Measurements from ENCODE around the gene TMEM154. TPM values are rescaled to one million over a fixed set of nuclear protein-coding genes. Genes with fewer than 3 reads are reported as not detected.

Gene TMEM154
- total RNA-seq, 4 donors from 2014 or later: 1.8 to 5.4 (median 3.9) TPM

DNA sequence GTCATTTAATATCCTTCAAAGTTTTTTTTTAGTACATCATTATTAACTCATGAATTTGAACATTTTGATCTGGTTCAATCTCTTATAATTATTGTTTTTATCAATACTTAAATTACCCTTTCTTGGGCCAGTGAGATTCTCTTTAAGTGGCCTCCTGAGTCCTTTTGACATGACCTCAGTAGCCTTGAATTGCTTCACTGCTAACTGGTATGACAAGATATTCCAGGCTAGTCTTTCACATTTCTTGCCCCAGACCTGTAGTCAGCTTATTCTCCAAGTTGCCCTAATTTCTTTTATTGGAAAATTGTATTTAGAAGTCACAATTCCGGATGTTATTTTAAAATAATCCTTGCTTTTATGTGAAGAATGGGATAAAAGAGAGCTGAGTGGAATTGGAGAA, 108.5 kb downstream of the TMEM154 start:
- Histone ChIP-seq H3K27ac (no peak overlapping the region), H3K4me1 (peaks cover 0 to 13% (median 0%) of the 10 kb centered on the region in 4 donors), H3K4me3 (no peak overlapping the region), H3K9me3 (no peaks in the 10 kb centered on the region), H3K36me3 (no peaks in the 10 kb centered on the region), H3K27me3 (no peaks in the 10 kb centered on the region)
- 80 to 83% methylated on average over 1 of the region's 1 CpG for WGBS, 2 donors (ENCODE audit: low coverage in 1 of 2)
- TF ChIP-seq POLR2AphosphoS5 (IDR thresholded peaks at IDR 0.05): no peak
- no peak for DNase-seq
- in situ Hi-C loops (cut with MboI; ENCODE audit: low pct_ligation_motif_present in 1 of 4, low pct_unique_long_range_greater_than_20kb in 1 of 4, low sequenced_read_pairs in 3 of 4) (no loop called here), intact Hi-C loops (cut with DNase I; ENCODE audit: low total_unique reads) (no loop called here)

Other genes with a start within 250 kb of the TMEM154 start
- 100 to 1,000 TPM in 1 of 4 donors, 10 to 100 TPM in 3; 11.6 to 125 (median 49.5) TPM for gene FBXW7, start 143.9 kb downstream of the TMEM154 start, total RNA-seq
- under 1 TPM in 3 of 4 donors, not detected in 1; 0.14 to 0.95 (median 0.75) TPM for gene TIGD4, start 99.7 kb upstream of the TMEM154 start, total RNA-seq
- 100 to 1,000 TPM in 1 of 4 donors, 10 to 100 TPM in 3; 35.0 to 115 (median 46.2) TPM for gene ARFIP1, start 100.0 kb upstream of the TMEM154 start, total RNA-seq

All from transverse colon (tissue), 4 donors.